Body of pancreas (tissue), 4 donors: ENCODE measurements around the gene SHKBP1. TPM values are rescaled to one million over a fixed set of nuclear protein-coding genes. Genes with fewer than 3 reads are reported as not detected.

Experiments used
- ATAC-seq: fragments of 150-250 bp; one replicate; pipeline ENCODE4 v1.9.1; 2016
- DNase-seq, 4 donors: peaks; one replicate each; pipeline ENCODE4 v3.0.0-alpha.2; 2019
- H3K27ac ChIP-seq, 4 donors: fragments of 200-600 bp; sonication (generic); 1 replicate in 3 of 4; 2 replicates in 1 of 4; pipeline versions ENCODE4 v1.5.1 to v1.6.1; 2016 to 2019; ENCODE audit warnings: mild to moderate bottlenecking in 1 of 4, mixed read lengths in 1 of 4, moderate library complexity in 1 of 4
- H3K27me3 ChIP-seq, 2 donors: fragments of 200-600 bp; sonication (generic); one replicate each; pipeline ENCODE4 v1.6.0; 2016; ENCODE audit warnings: mild to moderate bottlenecking in 1 of 2
- H3K36me3 ChIP-seq, 2 donors: fragments of 200-600 bp; sonication (generic); replicated peaks in 1 of 2; 2 replicates each; pipeline ENCODE4 v1.5.1; 2016; ENCODE audit warnings: low read depth in 2 of 2; ENCODE audit not compliant: insufficient read depth in 1 of 2
- H3K4me1 ChIP-seq: fragments of 200-600 bp; sonication (generic); one replicate; pipeline ENCODE4 v1.6.0; 2016
- H3K4me3 ChIP-seq, 2 donors: fragments of 200-600 bp; sonication (generic); 1 replicate in 1 of 2; 2 replicates in 1 of 2; pipeline ENCODE4 v1.5.1; 2016 to 2019
- H3K9me3 ChIP-seq, 3 donors: fragments of 200-600 bp; sonication (generic); 1 replicate in 2 of 3; 2 replicates in 1 of 3; pipeline ENCODE4 v1.5.1; 2016
- CTCF ChIP-seq, 7 experiments: fragments of 450-650 bp in 4 of 7; fragments of 200-600 bp in 3 of 7; sonication (generic) in 3 of 7; IDR thresholded peaks; one replicate each; pipeline ENCODE4 v1.5.1; 2016 to 2019; ENCODE audit warnings: antibody characterized with exemption in 7 of 7
- POLR2A ChIP-seq, 3 donors: fragments of 450-650 bp; IDR thresholded peaks; one replicate each; pipeline ENCODE4 v1.6.1; 2016; ENCODE audit warnings: antibody characterized with exemption in 3 of 3, mild to moderate bottlenecking in 2 of 3
- WGBS, 2 donors: methylation state at CpG; one replicate each; pipeline ENCODE4 v1.1.5; 2017; 5-methylcytosine and 5-hydroxymethylcytosine counted together
- intact Hi-C: fragments of 100-400 bp; cut with DNase I; formaldehyde crosslinking; loops from one replicate; pipeline ENCODE4 v1.15.1; 2023
- total RNA-seq, 2 donors: library from RNA; depleted of rRNA; stranded (reverse); fragments of >200 nt; gene quantifications; one replicate each; pipeline ENCODE4 v1.1.0, GENCODE V29; 2016

SHKBP1 gene
- total RNA-seq, 2 donors from 2014 or later = 43.3 to 63.6 TPM

- Histone ChIP-seq H3K36me3 (no peaks in the 10 kb centered on the region), H3K4me1 (no peaks in the 10 kb centered on the region), H3K27me3 (no peaks in the 10 kb centered on the region), H3K4me3 (no peak overlapping the region), H3K27ac (no peak overlapping the region), H3K9me3 (no peaks in the 10 kb centered on the region)
- ATAC-seq (no peak), DNase-seq (peak in 1 of 4 donors; percentile 10)
- WGBS, 2 donors = 89 to 91% methylated on average over 16 to 17 of the region's 19 CpGs
- TF ChIP-seq CTCF (IDR thresholded peaks at IDR 0.05) = no peak
- intact Hi-C loops = no loop called here
Observed at GRCh38 chr19:40588110-40588854, 11.6 kb downstream of the SHKBP1 start.

GRCh38 chr19:40588926-40589569 is 12.4 kb downstream of the SHKBP1 start:
- TF ChIP-seq POLR2A (IDR thresholded peaks at IDR 0.05) (no peak), CTCF (IDR thresholded peaks at IDR 0.05) (no peak)

GRCh38 chr19:40589591-40590429 is 13.1 kb downstream of the SHKBP1 start:
- intact Hi-C loops = no loop called here
- H3K4me1 ChIP-seq = no peaks in the 10 kb centered on the region
- no peak for ATAC-seq

More at GRCh38 chr19:40588926-40589569, 12.4 kb downstream of the SHKBP1 start:
- WGBS, 2 donors = 59 to 79% methylated on average over 3 to 8 of the region's 9 CpGs
- intact Hi-C loops = no loop called here
- DNase-seq (peak in 1 of 4 donors; percentile 13), ATAC-seq (no peak)
- no peak overlapping the region for H3K27ac ChIP-seq
- H3K4me1 ChIP-seq = no peaks in the 10 kb centered on the region
- no peak overlapping the region for H3K4me3 ChIP-seq
- no peaks in the 10 kb centered on the region for H3K27me3 ChIP-seq
- H3K36me3 ChIP-seq = no peaks in the 10 kb centered on the region
- no peaks in the 10 kb centered on the region for H3K9me3 ChIP-seq

More at GRCh38 chr19:40589591-40590429, 13.1 kb downstream of the SHKBP1 start:
- Histone ChIP-seq H3K27ac (no peak overlapping the region), H3K36me3 (no peaks in the 10 kb centered on the region), H3K4me3 (no peak overlapping the region), H3K9me3 (no peaks in the 10 kb centered on the region), H3K27me3 (no peaks in the 10 kb centered on the region)
- DNase-seq = no peak
- TF ChIP-seq CTCF (IDR thresholded peaks at IDR 0.05) (no peak), POLR2A (IDR thresholded peaks at IDR 0.05) (no peak)
- WGBS, 2 donors = 88 to 94% methylated on average over 12 to 26 of the region's 26 CpGs
